Activated CD8-positive, alpha-beta T cell treated with anti-CD3 and anti-CD28 coated beads, Interleukin-2, amount 10 ng/mL, durations not matched to agents 7 days and 5 days (primary cell): ENCODE results near the gene CACNA1C. TPM values are rescaled to one million over a fixed set of nuclear protein-coding genes. Genes with fewer than 3 reads are reported as not detected.
"Not testable (repeated sequence)": the region's sequence is repeated elsewhere in the genome, so short reads cannot be mapped to it uniquely, and the experiment has no call there.

Source experiments
- ATAC-seq: fragments of 150-1000 bp; cut with Tn5 transposase; one replicate; pipeline ENCODE4 v1.10.0; 2021; ENCODE audit warnings: moderate library complexity
- CTCF ChIA-PET: fragments of 350-600 bp; sonication (Branson Sonifier 250); formaldehyde crosslinking; loops from one replicate; lab custom pipeline; 2021; ENCODE audit warnings: antibody characterized with exemption; lab: Charles Lee
- POLR2A ChIA-PET: fragments of 350-600 bp; sonication (Branson Sonifier 250); formaldehyde crosslinking; loops from one replicate; lab custom pipeline; 2021; ENCODE audit warnings: antibody characterized with exemption; lab: Charles Lee
- DNase-seq: peaks from one replicate; pipeline ENCODE4 v3.0.0-alpha.2; 2020
- H3K27ac Mint-ChIP-seq: one replicate; pipeline ENCODE4 v1.8.0; 2021; ENCODE audit warnings: mild to moderate bottlenecking, mixed read lengths
- H3K27me3 Mint-ChIP-seq: one replicate; pipeline ENCODE4 v1.8.0; 2021; ENCODE audit warnings: low read depth, mixed read lengths
- H3K36me3 Mint-ChIP-seq: one replicate; pipeline ENCODE4 v1.8.0; 2021; ENCODE audit warnings: low read depth, mixed read lengths
- H3K4me1 Mint-ChIP-seq: one replicate; pipeline ENCODE4 v1.8.0; 2021; ENCODE audit warnings: low read depth, mixed read lengths
- H3K4me3 Mint-ChIP-seq: one replicate; pipeline ENCODE4 v1.8.0; 2021; ENCODE audit warnings: mild to moderate bottlenecking, mixed read lengths
- H3K9me3 Mint-ChIP-seq: one replicate; pipeline ENCODE4 v1.8.0; 2022; ENCODE audit warnings: mixed read lengths; ENCODE audit not compliant: insufficient read depth
- total RNA-seq, 2 experiments: library from RNA; stranded (reverse); gene quantifications; one replicate each; pipeline ENCODE4 v1.2.3, GENCODE V29; 2021

Gene CACNA1C
- total RNA-seq, 2 experiments from 2014 or later = 0.08 TPM

- Mint-ChIP-seq H3K27me3 (no peaks in the 10 kb centered on the region), H3K9me3 (no peaks in the 10 kb centered on the region), H3K27ac (no peak overlapping the region), H3K4me3 (no peak overlapping the region), H3K36me3 (no peaks in the 10 kb centered on the region), H3K4me1 (no peaks in the 10 kb centered on the region)
- ATAC-seq (no peak), DNase-seq (no peak)
- CTCF ChIA-PET = no interaction called here
- POLR2A ChIA-PET = no interaction called here
Measured at GRCh38 chr12:2118061-2118460, 65.3 kb downstream of the CACNA1C start.

GRCh38 chr12:2118481-2119255, 65.9 kb downstream of the CACNA1C start:
- Mint-ChIP-seq H3K9me3 (no peaks in the 10 kb centered on the region), H3K4me1 (no peaks in the 10 kb centered on the region), H3K27ac (no peak overlapping the region), H3K4me3 (no peak overlapping the region), H3K36me3 (no peaks in the 10 kb centered on the region), H3K27me3 (no peaks in the 10 kb centered on the region)
- DNase-seq = no peak
- no peak for ATAC-seq
- ChIA-PET CTCF (no interaction called here), POLR2A (no interaction called here)

GRCh38 chr12:2119266-2119665, 66.5 kb downstream of the CACNA1C start:
- CTCF ChIA-PET = no interaction called here
- no peaks in the 10 kb centered on the region for H3K36me3 Mint-ChIP-seq
- H3K27me3 Mint-ChIP-seq = no peaks in the 10 kb centered on the region
- no peaks in the 10 kb centered on the region for H3K9me3 Mint-ChIP-seq
- POLR2A ChIA-PET = no interaction called here
- no peak overlapping the region for H3K27ac Mint-ChIP-seq
- H3K4me3 Mint-ChIP-seq = no peak overlapping the region
- no peak for ATAC-seq
- no peaks in the 10 kb centered on the region for H3K4me1 Mint-ChIP-seq
- no peak for DNase-seq

- DNase-seq (no peak), ATAC-seq (no peak)
- Mint-ChIP-seq H3K4me1 (no peaks in the 10 kb centered on the region), H3K27me3 (no peaks in the 10 kb centered on the region), H3K4me3 (no peak overlapping the region), H3K36me3 (no peaks in the 10 kb centered on the region), H3K27ac (no peak overlapping the region), H3K9me3 (no peaks in the 10 kb centered on the region)
- POLR2A ChIA-PET = no interaction called here
- CTCF ChIA-PET = no interaction called here
Measured at GRCh38 chr12:2120982-2121758, 68.4 kb downstream of the CACNA1C start.

GRCh38 chr12:2124466-2125023, 71.8 kb downstream of the CACNA1C start:
- ChIA-PET CTCF (no interaction called here), POLR2A (no interaction called here)
- Mint-ChIP-seq H3K4me1 (no peaks in the 10 kb centered on the region), H3K27ac (no peak overlapping the region), H3K36me3 (no peaks in the 10 kb centered on the region), H3K4me3 (no peak overlapping the region), H3K9me3 (no peaks in the 10 kb centered on the region), H3K27me3 (peaks cover 4% of the 10 kb centered on the region)
- DNase-seq (no peak), ATAC-seq (no peak)

GRCh38 chr12:2125651-2126522, 73.1 kb downstream of the CACNA1C start:
- no peak overlapping the region for H3K4me3 Mint-ChIP-seq
- no peaks in the 10 kb centered on the region for H3K9me3 Mint-ChIP-seq
- no peak for ATAC-seq
- ChIA-PET CTCF (no interaction called here), POLR2A (no interaction called here)
- peaks cover 4% of the 10 kb centered on the region for H3K27me3 Mint-ChIP-seq
- H3K27ac Mint-ChIP-seq = no peak overlapping the region
- H3K36me3 Mint-ChIP-seq = no peaks in the 10 kb centered on the region
- DNase-seq = no peak
- H3K4me1 Mint-ChIP-seq = no peaks in the 10 kb centered on the region

- H3K4me3 Mint-ChIP-seq = no peak overlapping the region
- no peaks in the 10 kb centered on the region for H3K36me3 Mint-ChIP-seq
- POLR2A ChIA-PET = no interaction called here
- no peak overlapping the region for H3K27ac Mint-ChIP-seq
- H3K27me3 Mint-ChIP-seq = peaks cover 4% of the 10 kb centered on the region
- H3K9me3 Mint-ChIP-seq = no peaks in the 10 kb centered on the region
- CTCF ChIA-PET = no interaction called here
- H3K4me1 Mint-ChIP-seq = no peaks in the 10 kb centered on the region
- ATAC-seq (no peak), DNase-seq (no peak)
Measured at GRCh38 chr12:2126676-2127406, 74.1 kb downstream of the CACNA1C start.

GRCh38 chr12:2129076-2129475, 76.3 kb downstream of the CACNA1C start:
- no peak for DNase-seq
- CTCF ChIA-PET = no interaction called here
- Mint-ChIP-seq H3K9me3 (no peaks in the 10 kb centered on the region), H3K27ac (no peak overlapping the region), H3K36me3 (no peaks in the 10 kb centered on the region), H3K4me3 (no peak overlapping the region), H3K4me1 (no peaks in the 10 kb centered on the region), H3K27me3 (peaks cover 4% of the 10 kb centered on the region)
- ATAC-seq = no peak
- POLR2A ChIA-PET = no interaction called here

GRCh38 chr12:2135661-2136418, 83.1 kb downstream of the CACNA1C start:
- H3K36me3 Mint-ChIP-seq, H3K27me3 Mint-ChIP-seq, POLR2A ChIA-PET, ATAC-seq, DNase-seq, H3K4me1 Mint-ChIP-seq, H3K27ac Mint-ChIP-seq, H3K4me3 Mint-ChIP-seq, CTCF ChIA-PET, H3K9me3 Mint-ChIP-seq: not testable (repeated sequence)

GRCh38 chr12:2136901-2137300, 84.1 kb downstream of the CACNA1C start:
- DNase-seq = no peak
- Mint-ChIP-seq H3K4me1 (no peaks in the 10 kb centered on the region), H3K27me3 (no peaks in the 10 kb centered on the region), H3K9me3 (no peaks in the 10 kb centered on the region), H3K36me3 (no peaks in the 10 kb centered on the region), H3K27ac (no peak overlapping the region), H3K4me3 (no peak overlapping the region)
- ChIA-PET POLR2A (no interaction called here), CTCF (interaction anchor here (0.5 kb wide), 1 partner anchor 506 kb away, joined by 3 read pairs; no protein-coding TSS in a partner anchor)
- no peak for ATAC-seq

GRCh38 chr12:2137711-2138110, 84.9 kb downstream of the CACNA1C start:
- no peak overlapping the region for H3K27ac Mint-ChIP-seq
- ChIA-PET POLR2A (no interaction called here), CTCF (no interaction called here)
- H3K27me3 Mint-ChIP-seq = no peaks in the 10 kb centered on the region
- H3K4me3 Mint-ChIP-seq = no peak overlapping the region
- H3K36me3 Mint-ChIP-seq = no peaks in the 10 kb centered on the region
- H3K4me1 Mint-ChIP-seq = no peaks in the 10 kb centered on the region
- DNase-seq (no peak), ATAC-seq (no peak)
- H3K9me3 Mint-ChIP-seq = no peaks in the 10 kb centered on the region
